IMR-90 (cell line): ENCODE measurements around the gene TNF. TPM values are rescaled to one million over a fixed set of nuclear protein-coding genes. Genes with fewer than 3 reads are reported as not detected.

Experiments
- ATAC-seq: fragments of 200-7000 bp; cut with Tn5 transposase; 2 replicates; pipeline ENCODE4 v1.9.1; 2020; ENCODE audit warnings: low read depth, mild to moderate bottlenecking, moderate library complexity
- BruUV-seq: library from RNA; stranded (reverse); fragments of 400-500 nt; replicated peaks from 2 replicates; lab custom pipeline; 2021; lab: Mats Ljungman, UMichigan
- CTCF ChIA-PET: fragments of 300-600 bp; formaldehyde crosslinking; extraction: SDS; loops from one replicate; lab custom pipeline; 2021; ENCODE audit warnings: antibody characterized with exemption; lab: Yijun Ruan, JAX
- POLR2A ChIA-PET: fragments of 300-600 bp; sonication (Branson Sonifier 250); formaldehyde crosslinking; loops from one replicate; lab custom pipeline; 2022; ENCODE audit warnings: antibody characterized with exemption; ENCODE audit not compliant: unreplicated experiment; lab: Charles Lee
- DNase-seq: peaks from one replicate; pipeline ENCODE4 v3.0.0; 2013
- H2AFZ ChIP-seq: replicated peaks from 2 replicates; pipeline ENCODE3; 2013; ENCODE audit warnings: low read length, mild to moderate bottlenecking; ENCODE audit not compliant: poor library complexity
- H2AK5ac ChIP-seq: 2 replicates; pipeline ENCODE4 v1.6.1; 2013; ENCODE audit warnings: low read depth, low read length, inconsistent platforms
- H2AK9ac ChIP-seq: replicated peaks from 2 replicates; pipeline ENCODE3; 2013; ENCODE audit warnings: mild to moderate bottlenecking, low read depth, low read length, moderate library complexity; ENCODE audit not compliant: poor library complexity
- H2BK120ac ChIP-seq: 2 replicates; pipeline ENCODE4 v1.6.1; 2013; ENCODE audit warnings: low read depth, low read length, inconsistent platforms
- H2BK15ac ChIP-seq: 3 replicates; pipeline ENCODE4 v1.6.1; 2013; ENCODE audit warnings: low read depth, low read length, inconsistent platforms
- H2BK20ac ChIP-seq: 2 replicates; pipeline ENCODE4 v1.6.1; 2013; ENCODE audit warnings: low read depth, mild to moderate bottlenecking, inconsistent platforms, low read length, moderate library complexity
- H2BK5ac ChIP-seq: 2 replicates; pipeline ENCODE4 v1.6.1; 2013; ENCODE audit warnings: mild to moderate bottlenecking, low read depth, low read length, inconsistent platforms; ENCODE audit not compliant: poor library complexity, severe bottlenecking
- H3K14ac ChIP-seq: replicated peaks from 2 replicates; pipeline ENCODE4 v1.6.1; 2013; ENCODE audit warnings: low read depth, low read length, inconsistent platforms
- H3K18ac ChIP-seq: 2 replicates; pipeline ENCODE4 v1.6.1; 2013; ENCODE audit warnings: low read depth, low read length, control low read depth
- H3K23ac ChIP-seq: 2 replicates; pipeline ENCODE4 v1.6.1; 2013; ENCODE audit warnings: low read depth, low read length, inconsistent platforms
- H3K27ac ChIP-seq: 2 replicates; pipeline ENCODE4 v1.5.1; 2013; ENCODE audit warnings: mild to moderate bottlenecking, control low read depth, low read length; ENCODE audit not compliant: insufficient read depth
- H3K27me3 ChIP-seq: 2 replicates; pipeline ENCODE4 v1.6.1; 2013; ENCODE audit warnings: low read length; ENCODE audit not compliant: control insufficient read depth, insufficient read depth
- H3K36me3 ChIP-seq: 2 replicates; pipeline ENCODE4 v1.6.1; 2013; ENCODE audit warnings: low read length, mixed read lengths; ENCODE audit not compliant: control insufficient read depth, insufficient read depth
- H3K4ac ChIP-seq: 2 replicates; pipeline ENCODE4 v1.6.1; 2013; ENCODE audit warnings: low read depth, low read length, inconsistent platforms
- H3K4me1 ChIP-seq: 2 replicates; pipeline ENCODE4 v1.6.1; 2013; ENCODE audit warnings: low read length, mixed read lengths; ENCODE audit not compliant: control insufficient read depth, insufficient read depth
- H3K4me2 ChIP-seq: 2 replicates; pipeline ENCODE4 v1.6.1; 2013; ENCODE audit warnings: low read depth, mild to moderate bottlenecking, control low read depth, low read length, moderate library complexity
- H3K4me3 ChIP-seq: 2 replicates; pipeline ENCODE4 v1.5.1; 2013; ENCODE audit warnings: low read depth, mild to moderate bottlenecking, control low read depth, low read length, moderate library complexity; ENCODE audit not compliant: insufficient read depth
- H3K56ac ChIP-seq: 2 replicates; pipeline ENCODE4 v1.6.1; 2013; ENCODE audit warnings: low read length, inconsistent platforms; ENCODE audit not compliant: insufficient read depth; ENCODE audit errors: extremely low read depth
- H3K79me1 ChIP-seq, 2 experiments: 2 replicates each; pipeline ENCODE4 v1.6.1; 2013; ENCODE audit warnings: low read length in 2 of 2, inconsistent platforms in 1 of 2, low read depth in 1 of 2
- H3K9ac ChIP-seq: 2 replicates; pipeline ENCODE4 v1.6.1; 2013; ENCODE audit warnings: low read depth, low read length, control low read depth
- H3K9me1 ChIP-seq: 2 replicates; pipeline ENCODE4 v1.6.1; 2013; ENCODE audit warnings: low read length, inconsistent platforms; ENCODE audit not compliant: insufficient read depth
- H3K9me3 ChIP-seq: 2 replicates; pipeline ENCODE4 v1.6.1; 2013; ENCODE audit warnings: low read length; ENCODE audit not compliant: control insufficient read depth, insufficient read depth
- H4K20me1 ChIP-seq: 2 replicates; pipeline ENCODE4 v1.6.1; 2013; ENCODE audit warnings: low read length, inconsistent platforms; ENCODE audit not compliant: insufficient read depth
- H4K5ac ChIP-seq: 2 replicates; pipeline ENCODE4 v1.6.1; 2013; ENCODE audit warnings: mild to moderate bottlenecking, low read depth, low read length, control low read depth
- H4K8ac ChIP-seq, 2 experiments: 2 replicates each; pipeline ENCODE4 v1.6.1; 2013; ENCODE audit warnings: low read depth in 2 of 2, low read length in 2 of 2, control low read depth in 1 of 2, inconsistent platforms in 1 of 2
- H4K91ac ChIP-seq: 2 replicates; pipeline ENCODE4 v1.6.1; 2013; ENCODE audit warnings: low read depth, low read length, inconsistent platforms; ENCODE audit not compliant: insufficient read depth
- BHLHE40 ChIP-seq: fragments of 150-350 bp; IDR thresholded peaks from 2 replicates; pipeline ENCODE4 v1.6.1; 2016; ENCODE audit warnings: mild to moderate bottlenecking, low read depth, low read length
- CEBPB ChIP-seq: IDR thresholded peaks from 2 replicates; pipeline ENCODE4 v1.6.1; 2012; ENCODE audit warnings: low read depth, low read length, improper control_type of control experiment
- CHD1 ChIP-seq: IDR thresholded peaks from 2 replicates; pipeline ENCODE4 v1.6.1; 2012; ENCODE audit warnings: low read depth, low read length, improper control_type of control experiment
- ELK1 ChIP-seq: fragments of 150-350 bp; IDR thresholded peaks from 2 replicates; pipeline ENCODE4 v1.6.1; 2016; ENCODE audit warnings: low read depth, mild to moderate bottlenecking, low read length, moderate library complexity, borderline replicate concordance
- MAFK ChIP-seq: IDR thresholded peaks from 2 replicates; pipeline ENCODE4 v1.6.1; 2012; ENCODE audit warnings: low read depth, low read length, improper control_type of control experiment
- NFE2L2 ChIP-seq: fragments of 150-350 bp; IDR thresholded peaks from 2 replicates; pipeline ENCODE4 v1.6.1; 2016; ENCODE audit warnings: low read depth, mild to moderate bottlenecking, low read length
- POLR2A ChIP-seq: IDR thresholded peaks from 2 replicates; pipeline ENCODE4 v1.6.1; 2012; ENCODE audit warnings: mild to moderate bottlenecking, low read depth, low read length
- RCOR1 ChIP-seq: IDR thresholded peaks from 2 replicates; pipeline ENCODE4 v1.6.1; 2012; ENCODE audit warnings: mild to moderate bottlenecking, low read length, improper control_type of control experiment; ENCODE audit not compliant: insufficient replicate concordance
- RFX5 ChIP-seq: IDR thresholded peaks from 2 replicates; pipeline ENCODE4 v1.8.0; 2012; ENCODE audit warnings: low read depth, mild to moderate bottlenecking, low read length, moderate library complexity
- SMC3 ChIP-seq: fragments of 150-350 bp; IDR thresholded peaks from 2 replicates; pipeline ENCODE4 v1.6.1; 2016; ENCODE audit warnings: low read depth, mild to moderate bottlenecking, antibody characterized with exemption, low read length, moderate library complexity
- WGBS, 2 experiments: methylation state at CpG; one replicate each; pipeline versions ENCODE4 v1.1.5 to v1.1.7; 2013; ENCODE audit warnings: missing lambda C conversion rate in 2 of 2; ENCODE audit not compliant: insufficient read length in 1 of 2; ENCODE audit errors: extremely low coverage in 2 of 2; 5-methylcytosine and 5-hydroxymethylcytosine counted together
- dilution Hi-C: fragments of 300-500 bp; cut with HindIII; formaldehyde crosslinking; loops from one replicate; pipeline ENCODE4 v1.14.3; 2018; ENCODE audit warnings: low sequenced_read_pairs; ENCODE audit not compliant: unreplicated experiment
- in situ Hi-C: fragments of 300-500 bp; cut with MboI; formaldehyde crosslinking; loops from 3 replicates; pipeline ENCODE4 v1.14.3; 2019; ENCODE audit warnings: low sequenced_read_pairs, inconsistent platforms, mixed read lengths
- intact Hi-C: fragments of 100-400 bp; cut with micrococcal nuclease; formaldehyde crosslinking; loops from 2 replicates; pipeline ENCODE4 v1.10.0; 2022
- microRNA-seq, 2 experiments: library from miRNA; stranded (forward) in 1 of 2; unstranded in 1 of 2; fragments of 10-50 nt in 1 of 2; fragments of <30 nt in 1 of 2; gene quantifications in 1 of 2; microRNA quantifications in 1 of 2; one replicate each; pipeline versions ENCODE3 to v1.1.0; 2013 to 2020; ENCODE audit not compliant: insufficient read depth in 1 of 2, insufficient read length in 1 of 2, unreplicated experiment in 1 of 2
- polyA plus RNA-seq, 3 experiments: library from polyadenylated mRNA; depleted of rRNA; stranded (reverse); fragments of >200 nt; gene quantifications; 2 replicates each; pipeline ENCODE4 v1.2.3, GENCODE V29; 2012; ENCODE audit warnings: low replicate concordance in 1 of 3
- small RNA-seq, 5 experiments: library from RNA; depleted of rRNA; stranded (forward); fragments of <200 nt; gene quantifications; one replicate each; pipeline ENCODE3, GENCODE V24; 2012
- total RNA-seq: library from RNA; depleted of rRNA; stranded (reverse); fragments of >200 nt; gene quantifications from 2 replicates; pipeline ENCODE4 v1.2.3, GENCODE V29; 2012; rRNA removed

TNF gene
- total and polyA plus RNA-seq, 2 of the 4 experiments (the other 2 are of a cell fraction): not detected

GRCh38 chr6:31627690-31628287 is 52.4 kb downstream of the TNF start:
- H3K9me3 ChIP-seq: no peaks in the 10 kb centered on the region
- no TSS peak for BruUV-seq
- H4K8ac ChIP-seq: no peak overlapping the region
- peaks cover 38% of the 10 kb centered on the region for H4K20me1 ChIP-seq
- no peak overlapping the region for H2BK5ac ChIP-seq
- in situ Hi-C loops (no loop called here), dilution Hi-C loops (no loop called here), intact Hi-C loops (no loop called here)
- H3K27me3 ChIP-seq: no peaks in the 10 kb centered on the region
- H4K91ac ChIP-seq: no peak overlapping the region
- H3K14ac ChIP-seq: no peak overlapping the region
- H4K5ac ChIP-seq: no peak overlapping the region
- no peaks in the 10 kb centered on the region for H3K4me1 ChIP-seq
- H2BK20ac ChIP-seq: no peak overlapping the region
- no peak overlapping the region for H3K4me2 ChIP-seq
- H2AK5ac ChIP-seq: no peak overlapping the region
- no peak overlapping the region for H3K27ac ChIP-seq
- H3K79me1 ChIP-seq: peaks cover 30 to 73% of the 10 kb centered on the region in 2 experiments
- peaks cover 92% of the 10 kb centered on the region for H3K36me3 ChIP-seq
- H3K56ac ChIP-seq: no peak overlapping the region
- no peak overlapping the region for H2BK120ac ChIP-seq
- WGBS, 2 experiments: 96% methylated on average over 12 of the region's 19 CpGs; no CpG with 5 or more reads in 1 of the 2 experiments
- H2AK9ac ChIP-seq: no peak overlapping the region
- ATAC-seq: no peak
- no peak for TF ChIP-seq POLR2A
- no peak for TF ChIP-seq ELK1
- no peak for TF ChIP-seq SMC3
- no peak for TF ChIP-seq CEBPB
- TF ChIP-seq RFX5: no peak
- no peak for TF ChIP-seq BHLHE40
- no peak for TF ChIP-seq CHD1
- no peak for TF ChIP-seq MAFK
- no peak for TF ChIP-seq NFE2L2
- TF ChIP-seq RCOR1: no peak
- H3K9ac ChIP-seq: no peak overlapping the region
- ChIA-PET CTCF (no interaction called here), POLR2A (interaction anchor here (0.6 kb wide), 1 partner anchor 181 kb away, joined by 3 read pairs; no protein-coding TSS in a partner anchor)
- no peak overlapping the region for H3K4me3 ChIP-seq
- no peak overlapping the region for H3K18ac ChIP-seq
- no peak overlapping the region for H3K23ac ChIP-seq
- H3K9me1 ChIP-seq: peaks cover 6% of the 10 kb centered on the region
- no peak overlapping the region for H3K4ac ChIP-seq
- DNase-seq: no peak
- H2BK15ac ChIP-seq: no peak overlapping the region
- H2AFZ ChIP-seq: no peak overlapping the region

Small RNAs within 50 kb of the gene (microRNA-seq; reads per million reads assigned to microRNA genes)
- gene SNORA38 (ENCODE audit: insufficient read depth, insufficient read length) (4.1 reads per million), gene SNORD117 (ENCODE audit: insufficient read depth, insufficient read length) (75.4 reads per million, percentile 79 among the genes with 10 or more reads in this experiment), gene SNORD84 (ENCODE audit: insufficient read depth, insufficient read length) (not detected), gene UQCRHP1 (ENCODE audit: insufficient read depth, insufficient read length) (not detected)

Small RNAs within 50 kb of the gene (small RNA-seq; reads per million reads assigned to genes)
- gene SNORA38 (6.6 to 379 (median 25.4) reads per million in 5 experiments), gene SNORD117 (3.0 to 124 (median 29.1) reads per million in 5 experiments), gene SNORD84 (0 reads per million in 5 experiments), gene UQCRHP1 (0 reads per million in 5 experiments)

Other genes starting within 250 kb of the TNF start
Only the 30 nearest of the 34 such genes appear.
- gene HLA-B, start 218.4 kb upstream of the TNF start, total RNA-seq: 41.7 and 44.1 TPM in 2 replicates
- gene HLA-B, start 218.4 kb upstream of the TNF start, polyA plus RNA-seq (2012; rRNA removed): 259 and 309 TPM in 2 replicates
- gene MICA, start 172.0 kb upstream of the TNF start, total RNA-seq: 52.2 and 55.9 TPM in 2 replicates
- 67.7 and 72.8 TPM in 2 replicates for gene MICA, start 172.0 kb upstream of the TNF start, polyA plus RNA-seq (2012; rRNA removed)
- gene MICB, start 77.4 kb upstream of the TNF start, total RNA-seq: 11.1 and 11.7 TPM in 2 replicates
- 9.6 and 9.9 TPM in 2 replicates for gene MICB, start 77.4 kb upstream of the TNF start, polyA plus RNA-seq (2012; rRNA removed)
- gene MCCD1, start 46.6 kb upstream of the TNF start, total RNA-seq: not detected in 2 replicates
- not detected in 2 replicates for gene MCCD1, start 46.6 kb upstream of the TNF start, polyA plus RNA-seq (2012; rRNA removed)
- gene DDX39B, start 33.6 kb upstream of the TNF start, total RNA-seq: 640 and 796 TPM in 2 replicates
- 371 and 477 TPM in 2 replicates for gene DDX39B, start 33.6 kb upstream of the TNF start, polyA plus RNA-seq (2012; rRNA removed)
- gene ATP6V1G2, start 29.0 kb upstream of the TNF start, total RNA-seq: 1.4 and 3.1 TPM in 2 replicates
- gene ATP6V1G2, start 29.0 kb upstream of the TNF start, polyA plus RNA-seq (2012; rRNA removed): 4.8 and 6.5 TPM in 2 replicates
- gene NFKBIL1, start 28.0 kb upstream of the TNF start, total RNA-seq: 10.0 and 10.8 TPM in 2 replicates
- 7.8 and 9.5 TPM in 2 replicates for gene NFKBIL1, start 28.0 kb upstream of the TNF start, polyA plus RNA-seq (2012; rRNA removed)
- gene LTA, start 3.3 kb upstream of the TNF start, total RNA-seq: not detected in 2 replicates
- gene LTA, start 3.3 kb upstream of the TNF start, polyA plus RNA-seq (2012; rRNA removed): not detected in 2 replicates
- gene LTB, start 6.9 kb downstream of the TNF start, total RNA-seq: not detected in 2 replicates
- gene LTB, start 6.9 kb downstream of the TNF start, polyA plus RNA-seq (2012; rRNA removed): not detected in 2 replicates
- not detected in 2 replicates for gene LST1, start 10.7 kb downstream of the TNF start, total RNA-seq
- not detected in 2 replicates for gene LST1, start 10.7 kb downstream of the TNF start, polyA plus RNA-seq (2012; rRNA removed)
- gene NCR3, start 17.4 kb downstream of the TNF start, total RNA-seq: not detected in 2 replicates
- gene NCR3, start 17.4 kb downstream of the TNF start, polyA plus RNA-seq (2012; rRNA removed): not detected in 2 replicates
- not detected in 2 replicates for gene AIF1, start 39.7 kb downstream of the TNF start, total RNA-seq
- not detected in 2 replicates for gene AIF1, start 39.7 kb downstream of the TNF start, polyA plus RNA-seq (2012; rRNA removed)
- 7.7 and 8.1 TPM in 2 replicates for gene PRRC2A, start 45.1 kb downstream of the TNF start, total RNA-seq
- 88.6 and 101 TPM in 2 replicates for gene PRRC2A, start 45.1 kb downstream of the TNF start, polyA plus RNA-seq (2012; rRNA removed)
- gene BAG6, start 77.1 kb downstream of the TNF start, total RNA-seq: 40.7 and 41.4 TPM in 2 replicates
- 134 and 151 TPM in 2 replicates for gene BAG6, start 77.1 kb downstream of the TNF start, polyA plus RNA-seq (2012; rRNA removed)
- gene APOM, start 80.3 kb downstream of the TNF start, total RNA-seq: 0.83 and 1.4 TPM in 2 replicates
- 3.5 and 3.8 TPM in 2 replicates for gene APOM, start 80.3 kb downstream of the TNF start, polyA plus RNA-seq (2012; rRNA removed)
- 13.1 and 14.2 TPM in 2 replicates for gene C6orf47, start 85.2 kb downstream of the TNF start, total RNA-seq
- gene C6orf47, start 85.2 kb downstream of the TNF start, polyA plus RNA-seq (2012; rRNA removed): 8.9 and 9.0 TPM in 2 replicates
- gene GPANK1, start 89.4 kb downstream of the TNF start, total RNA-seq: 6.1 and 7.2 TPM in 2 replicates
- 13.8 and 16.7 TPM in 2 replicates for gene GPANK1, start 89.4 kb downstream of the TNF start, polyA plus RNA-seq (2012; rRNA removed)
- gene CSNK2B, start 90.5 kb downstream of the TNF start, total RNA-seq: 218 and 240 TPM in 2 replicates
- 178 and 194 TPM in 2 replicates for gene CSNK2B, start 90.5 kb downstream of the TNF start, polyA plus RNA-seq (2012; rRNA removed)
- 1.9 and 2.2 TPM in 2 replicates for gene LY6G5B, start 94.4 kb downstream of the TNF start, total RNA-seq
- gene LY6G5B, start 94.4 kb downstream of the TNF start, polyA plus RNA-seq (2012; rRNA removed): 10.2 and 13.6 TPM in 2 replicates
- 0.18 TPM in 1 of 2 replicates, not detected in the other for gene LY6G5C, start 105.5 kb downstream of the TNF start, total RNA-seq
- gene LY6G5C, start 105.5 kb downstream of the TNF start, polyA plus RNA-seq (2012; rRNA removed): 2.0 and 2.1 TPM in 2 replicates
- 30.3 and 35.1 TPM in 2 replicates for gene ABHD16A, start 127.8 kb downstream of the TNF start, total RNA-seq
- gene ABHD16A, start 127.8 kb downstream of the TNF start, polyA plus RNA-seq (2012; rRNA removed): 31.5 and 34.6 TPM in 2 replicates
- gene LY6G6F, start 131.3 kb downstream of the TNF start, total RNA-seq: not detected in 2 replicates
- gene LY6G6F, start 131.3 kb downstream of the TNF start, polyA plus RNA-seq (2012; rRNA removed): not detected in 2 replicates
- not detected in 2 replicates for gene LY6G6D, start 139.8 kb downstream of the TNF start, total RNA-seq
- gene LY6G6D, start 139.8 kb downstream of the TNF start, polyA plus RNA-seq (2012; rRNA removed): not detected in 2 replicates
- not detected in 2 replicates for gene LY6G6C, start 146.2 kb downstream of the TNF start, total RNA-seq
- not detected in 2 replicates for gene LY6G6C, start 146.2 kb downstream of the TNF start, polyA plus RNA-seq (2012; rRNA removed)
- gene MPIG6B, start 147.8 kb downstream of the TNF start, total RNA-seq: not detected in 2 replicates
- gene MPIG6B, start 147.8 kb downstream of the TNF start, polyA plus RNA-seq (2012; rRNA removed): not detected in 2 replicates
- 40.0 and 40.7 TPM in 2 replicates for gene DDAH2, start 153.7 kb downstream of the TNF start, total RNA-seq
- 57.9 and 58.4 TPM in 2 replicates for gene DDAH2, start 153.7 kb downstream of the TNF start, polyA plus RNA-seq (2012; rRNA removed)
- 992 and 1,185 TPM in 2 replicates for gene CLIC1, start 161.0 kb downstream of the TNF start, total RNA-seq
- gene CLIC1, start 161.0 kb downstream of the TNF start, polyA plus RNA-seq (2012; rRNA removed): 692 and 706 TPM in 2 replicates
- gene MSH5, start 164.4 kb downstream of the TNF start, total RNA-seq: 4.7 and 5.6 TPM in 2 replicates
- 14.5 and 15.7 TPM in 2 replicates for gene MSH5, start 164.4 kb downstream of the TNF start, polyA plus RNA-seq (2012; rRNA removed)
- gene SAPCD1, start 187.1 kb downstream of the TNF start, total RNA-seq: not detected in 2 replicates
- gene SAPCD1, start 187.1 kb downstream of the TNF start, polyA plus RNA-seq (2012; rRNA removed): 2.2 and 2.3 TPM in 2 replicates
- under 0.01 and 0.28 TPM in 2 replicates for gene VWA7, start 201.8 kb downstream of the TNF start, total RNA-seq
- 1.0 and 1.4 TPM in 2 replicates for gene VWA7, start 201.8 kb downstream of the TNF start, polyA plus RNA-seq (2012; rRNA removed)